OCI-LY1 (cell line): ENCODE results near the gene ZFP36L2.

Experiments
- H2AFZ ChIP-seq: fragments of 200-600 bp; sonication (generic), shearing (Covaris generic); 2 replicates; pipeline ENCODE4 v1.6.0; 2014; ENCODE audit warnings: antibody characterized with exemption, mild to moderate bottlenecking, low read length
- H3F3A ChIP-seq: fragments of 200-600 bp; sonication (generic), shearing (Covaris generic); 2 replicates; pipeline ENCODE4 v1.6.0; 2014; ENCODE audit warnings: mild to moderate bottlenecking, antibody characterized with exemption, low read length, moderate library complexity; ENCODE audit not compliant: insufficient read depth
- H3K27ac ChIP-seq: fragments of 200-600 bp; sonication (generic); 2 replicates; pipeline ENCODE4 v1.5.1; 2014; ENCODE audit warnings: low read length, mixed run types, mild to moderate bottlenecking, low read depth; ENCODE audit not compliant: poor library complexity, severe bottlenecking
- H3K27me3 ChIP-seq: fragments of 200-600 bp; sonication (generic); 2 replicates; pipeline ENCODE4 v1.6.0; 2014; ENCODE audit warnings: antibody characterized with exemption, mild to moderate bottlenecking, low read length, moderate library complexity; ENCODE audit not compliant: insufficient read depth
- H3K36me3 ChIP-seq: fragments of 200-600 bp; sonication (generic); 2 replicates; pipeline ENCODE4 v1.6.1; 2014; ENCODE audit warnings: mild to moderate bottlenecking, antibody characterized with exemption, low read length, moderate library complexity, mixed read lengths; ENCODE audit not compliant: insufficient read depth
- H3K4me1 ChIP-seq: fragments of 200-600 bp; sonication (generic); 2 replicates; pipeline ENCODE4 v1.5.1; 2014; ENCODE audit warnings: mild to moderate bottlenecking, low read length, moderate library complexity; ENCODE audit not compliant: insufficient read depth, severe bottlenecking
- H3K4me2 ChIP-seq: fragments of 200-600 bp; sonication (generic), shearing (Covaris generic); 2 replicates; pipeline ENCODE4 v1.6.1; 2014; ENCODE audit warnings: low read length
- H3K4me3 ChIP-seq: fragments of 200-600 bp; sonication (generic); 2 replicates; pipeline ENCODE4 v1.5.1; 2014; ENCODE audit warnings: low read length, low read depth, mild to moderate bottlenecking, mixed read lengths; ENCODE audit not compliant: poor library complexity, severe bottlenecking
- H3K79me2 ChIP-seq: fragments of 200-600 bp; shearing (Covaris generic); 2 replicates; pipeline ENCODE4 v1.6.1; 2016; ENCODE audit warnings: mixed run types, low read length, mixed read lengths; ENCODE audit not compliant: insufficient read depth
- H3K9ac ChIP-seq: fragments of 200-600 bp; sonication (generic), shearing (Covaris generic); 2 replicates; pipeline ENCODE4 v1.6.1; 2014; ENCODE audit warnings: mild to moderate bottlenecking, low read length, mixed read lengths
- H3K9me2 ChIP-seq: fragments of 200-600 bp; sonication (generic), shearing (Covaris generic); 2 replicates; pipeline ENCODE4 v1.6.1; 2014; ENCODE audit warnings: low read depth, mild to moderate bottlenecking, low read length, mixed read lengths
- H3K9me3 ChIP-seq: fragments of 200-600 bp; shearing (Covaris generic); 2 replicates; pipeline ENCODE4 v1.6.1; 2014; ENCODE audit warnings: low read length, mixed read lengths
- H4K20me1 ChIP-seq: fragments of 200-600 bp; sonication (generic), shearing (Covaris generic); 2 replicates; pipeline ENCODE4 v1.6.0; 2016; ENCODE audit warnings: mild to moderate bottlenecking, low read length; ENCODE audit not compliant: insufficient read depth
- EZH2 ChIP-seq: fragments of 200-600 bp; sonication (generic), shearing (Covaris generic); IDR thresholded peaks from 2 replicates; pipeline ENCODE4 v1.8.0; 2017; ENCODE audit warnings: borderline replicate concordance, mixed run types, mild to moderate bottlenecking, antibody characterized with exemption, low read length, moderate library complexity, mixed read lengths
- TF ChIP-seq, protein P1 (sequence below): fragments of 200-600 bp; sonication (generic), shearing (Covaris generic); IDR thresholded peaks from 2 replicates; pipeline ENCODE4 v1.5.1; 2017; ENCODE audit warnings: mild to moderate bottlenecking, antibody characterized with exemption, low read length, moderate library complexity, mixed read lengths

The ZFP36L2 gene, protein sequence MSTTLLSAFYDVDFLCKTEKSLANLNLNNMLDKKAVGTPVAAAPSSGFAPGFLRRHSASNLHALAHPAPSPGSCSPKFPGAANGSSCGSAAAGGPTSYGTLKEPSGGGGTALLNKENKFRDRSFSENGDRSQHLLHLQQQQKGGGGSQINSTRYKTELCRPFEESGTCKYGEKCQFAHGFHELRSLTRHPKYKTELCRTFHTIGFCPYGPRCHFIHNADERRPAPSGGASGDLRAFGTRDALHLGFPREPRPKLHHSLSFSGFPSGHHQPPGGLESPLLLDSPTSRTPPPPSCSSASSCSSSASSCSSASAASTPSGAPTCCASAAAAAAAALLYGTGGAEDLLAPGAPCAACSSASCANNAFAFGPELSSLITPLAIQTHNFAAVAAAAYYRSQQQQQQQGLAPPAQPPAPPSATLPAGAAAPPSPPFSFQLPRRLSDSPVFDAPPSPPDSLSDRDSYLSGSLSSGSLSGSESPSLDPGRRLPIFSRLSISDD

DNA sequence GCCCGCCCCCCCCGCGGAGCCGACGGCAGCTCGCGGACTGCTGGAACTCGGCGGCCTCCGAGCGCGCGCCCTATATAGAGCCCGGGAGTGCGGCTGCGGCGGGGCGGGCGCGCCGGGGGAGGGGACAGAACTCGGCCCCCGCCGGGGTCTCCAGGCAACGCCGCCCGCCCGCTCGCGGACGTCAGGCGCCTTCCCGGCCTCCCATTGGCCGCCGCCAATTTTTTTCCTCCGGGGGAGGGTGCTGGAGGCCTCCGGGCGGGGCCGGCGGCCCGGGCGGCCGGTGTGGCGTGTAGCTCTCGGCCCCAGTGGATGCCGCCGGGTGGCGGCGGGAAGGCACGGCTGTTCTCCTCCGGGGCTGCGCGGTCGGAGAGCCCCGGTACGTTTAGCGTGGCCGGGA, at the start of gene ZFP36L2:
TSS of gene ZFP36L2 (minus strand) at position 49 of the 397 bp plus-strand sequence. CDS start 291 bp downstream, outside the sequence.
- peak within 1 kb of the TSS; percentile 99 for H3K27ac ChIP-seq
- H3K9ac ChIP-seq = peak within 1 kb of the TSS; percentile 98
- H3K4me3 ChIP-seq = peak within 1 kb of the TSS; percentile 71
- no peaks in the 10 kb centered on the region for H3K27me3 ChIP-seq
- TF ChIP-seq, protein P1, sequence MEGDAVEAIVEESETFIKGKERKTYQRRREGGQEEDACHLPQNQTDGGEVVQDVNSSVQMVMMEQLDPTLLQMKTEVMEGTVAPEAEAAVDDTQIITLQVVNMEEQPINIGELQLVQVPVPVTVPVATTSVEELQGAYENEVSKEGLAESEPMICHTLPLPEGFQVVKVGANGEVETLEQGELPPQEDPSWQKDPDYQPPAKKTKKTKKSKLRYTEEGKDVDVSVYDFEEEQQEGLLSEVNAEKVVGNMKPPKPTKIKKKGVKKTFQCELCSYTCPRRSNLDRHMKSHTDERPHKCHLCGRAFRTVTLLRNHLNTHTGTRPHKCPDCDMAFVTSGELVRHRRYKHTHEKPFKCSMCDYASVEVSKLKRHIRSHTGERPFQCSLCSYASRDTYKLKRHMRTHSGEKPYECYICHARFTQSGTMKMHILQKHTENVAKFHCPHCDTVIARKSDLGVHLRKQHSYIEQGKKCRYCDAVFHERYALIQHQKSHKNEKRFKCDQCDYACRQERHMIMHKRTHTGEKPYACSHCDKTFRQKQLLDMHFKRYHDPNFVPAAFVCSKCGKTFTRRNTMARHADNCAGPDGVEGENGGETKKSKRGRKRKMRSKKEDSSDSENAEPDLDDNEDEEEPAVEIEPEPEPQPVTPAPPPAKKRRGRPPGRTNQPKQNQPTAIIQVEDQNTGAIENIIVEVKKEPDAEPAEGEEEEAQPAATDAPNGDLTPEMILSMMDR = no peak
- no peak for TF ChIP-seq EZH2
- H3K9me3 ChIP-seq = no peaks in the 10 kb centered on the region
- no peaks in the 10 kb centered on the region for H4K20me1 ChIP-seq
- no peak within 1 kb of the TSS for H2AFZ ChIP-seq
- peaks cover 67% of the 10 kb centered on the region for H3K4me1 ChIP-seq
- H3K36me3 ChIP-seq = peaks cover 46% of the 10 kb centered on the region
- no peaks in the 10 kb centered on the region for H3K9me2 ChIP-seq
- H3K4me2 ChIP-seq = peak within 1 kb of the TSS; percentile 92
- peaks cover 27% of the 10 kb centered on the region for H3F3A ChIP-seq
- peaks cover 26% of the 10 kb centered on the region for H3K79me2 ChIP-seq

- H2AFZ ChIP-seq = no peak overlapping the region
- H3K27me3 ChIP-seq = no peaks in the 10 kb centered on the region
- no peak overlapping the region for H3K27ac ChIP-seq
- peaks cover 8% of the 10 kb centered on the region; the same call in 1 of the 2 replicates for H3K36me3 ChIP-seq
- no peaks in the 10 kb centered on the region for H3K9me2 ChIP-seq
- no peak overlapping the region for H3K4me3 ChIP-seq
- no peaks in the 10 kb centered on the region for H4K20me1 ChIP-seq
- no peaks in the 10 kb centered on the region for H3K4me1 ChIP-seq
- H3K4me2 ChIP-seq = no peak overlapping the region
- H3K79me2 ChIP-seq = no peaks in the 10 kb centered on the region
- H3K9me3 ChIP-seq = no peaks in the 10 kb centered on the region
- H3F3A ChIP-seq = no peaks in the 10 kb centered on the region
- no peak for TF ChIP-seq EZH2
- TF ChIP-seq, protein P1 = no peak
- no peak overlapping the region for H3K9ac ChIP-seq
Measured at GRCh38 chr2:43274721-43275120, 48.3 kb upstream of the ZFP36L2 start.

GRCh38 chr2:43274055-43274454, 47.6 kb upstream of the ZFP36L2 start:
- Histone ChIP-seq H3K36me3 (peaks cover 4% of the 10 kb centered on the region; the same call in 1 of the 2 replicates), H3K27me3 (no peaks in the 10 kb centered on the region)

More at GRCh38 chr2:43274055-43274454, 47.6 kb upstream of the ZFP36L2 start:
- H3K4me2 ChIP-seq = no peak overlapping the region
- no peaks in the 10 kb centered on the region for H3F3A ChIP-seq
- no peaks in the 10 kb centered on the region for H3K4me1 ChIP-seq
- H3K4me3 ChIP-seq = no peak overlapping the region
- no peak overlapping the region for H3K9ac ChIP-seq
- no peaks in the 10 kb centered on the region for H4K20me1 ChIP-seq
- no peak overlapping the region for H3K27ac ChIP-seq
- H3K79me2 ChIP-seq = no peaks in the 10 kb centered on the region
- H3K9me3 ChIP-seq = no peaks in the 10 kb centered on the region
- no peak for TF ChIP-seq EZH2
- TF ChIP-seq, protein P1 = no peak
- no peak overlapping the region for H2AFZ ChIP-seq
- H3K9me2 ChIP-seq = no peaks in the 10 kb centered on the region
